HG03521 (cell line): ENCODE measurements around the gene GLCE.

ENCODE experiments used
- ATAC-seq: cut with Tn5 transposase; IDR thresholded peaks from one replicate; pipeline ENCODE4 v1.9.1; 2021; ENCODE audit warnings: mild to moderate bottlenecking, moderate library complexity; ENCODE audit not compliant: unreplicated experiment

Gene GLCE

GRCh38 chr15:69314736-69315135 is 154.3 kb downstream of the GLCE start:
- ATAC-seq = no peak

DNA sequence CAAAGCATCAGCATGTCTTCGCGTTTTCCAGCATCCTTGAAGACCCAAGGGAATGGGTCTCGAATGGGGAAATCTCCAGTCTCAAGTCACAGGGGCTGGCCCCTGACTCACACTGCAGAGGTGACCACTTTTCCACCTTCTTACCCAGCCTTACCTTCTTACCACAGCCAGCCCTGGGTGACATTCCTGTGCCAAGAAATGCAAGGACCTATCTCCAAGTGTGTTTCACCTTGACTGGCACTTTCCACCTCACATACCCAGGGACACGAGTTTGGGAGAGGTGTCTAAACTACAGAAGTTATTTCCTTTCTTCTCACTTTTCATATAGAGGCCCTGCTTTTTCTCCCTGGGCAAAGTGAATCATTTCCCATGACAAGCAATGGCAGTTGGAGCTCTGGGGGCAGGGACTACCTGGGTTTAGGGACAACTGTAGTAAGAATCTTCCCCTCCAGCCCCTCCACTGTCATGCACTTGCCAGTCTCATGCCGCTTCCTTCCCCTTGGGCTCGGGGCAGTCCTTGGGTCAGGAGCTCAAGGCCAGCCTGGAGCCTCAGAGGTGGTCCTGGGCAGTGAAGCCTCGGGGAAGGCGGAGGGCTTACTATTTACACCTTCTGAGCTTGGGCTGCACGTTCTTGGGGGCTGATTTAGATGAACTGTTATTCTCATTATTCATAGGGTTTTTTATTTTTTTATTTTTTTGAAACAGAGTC is 155.1 kb downstream of the GLCE start:
- no peak for ATAC-seq

DNA sequence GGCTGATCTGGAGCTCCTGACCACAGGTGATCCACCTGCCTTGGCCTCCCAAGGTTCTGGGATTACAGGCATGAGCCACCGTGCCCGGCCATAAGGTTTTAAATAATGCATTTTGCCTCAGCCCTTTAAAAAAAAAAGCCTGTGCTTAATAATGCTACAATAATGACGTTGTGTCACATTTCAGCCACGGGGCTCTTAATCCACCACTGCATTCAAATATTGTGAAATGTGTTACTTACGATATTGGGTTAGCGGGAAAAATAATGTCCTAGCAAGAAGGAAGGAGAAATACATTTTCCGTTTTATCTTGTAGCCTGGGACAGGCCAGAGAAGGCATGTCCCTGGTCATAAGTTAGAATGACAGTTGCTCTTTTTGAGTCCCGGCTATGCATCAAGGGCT is 155.9 kb downstream of the GLCE start:
- ATAC-seq = no peak

DNA sequence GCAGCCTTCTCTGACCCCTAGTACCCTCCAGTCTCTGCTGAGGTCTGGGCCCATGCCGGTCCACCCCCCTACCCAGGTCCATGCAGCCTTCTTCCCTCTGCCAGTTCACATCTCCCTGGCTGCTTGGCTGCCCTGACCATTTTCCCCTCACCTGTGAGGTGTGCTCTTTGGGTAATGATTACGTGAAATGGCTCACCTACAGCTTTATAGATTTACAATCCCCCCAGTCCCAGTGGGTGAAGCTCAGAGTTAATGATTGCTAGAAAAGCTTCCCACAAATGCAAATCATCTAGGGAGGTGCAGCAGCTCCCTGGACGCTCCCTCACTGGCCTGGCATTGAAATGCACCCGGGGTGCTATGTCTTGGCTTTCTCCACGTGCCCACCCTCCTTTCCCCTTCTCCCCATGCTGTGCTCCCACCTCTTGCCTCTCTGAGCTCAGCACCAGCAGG is 157.0 kb downstream of the GLCE start:
- no peak for ATAC-seq

GRCh38 chr15:69318033-69318432 is 157.6 kb downstream of the GLCE start:
- no peak for ATAC-seq

DNA sequence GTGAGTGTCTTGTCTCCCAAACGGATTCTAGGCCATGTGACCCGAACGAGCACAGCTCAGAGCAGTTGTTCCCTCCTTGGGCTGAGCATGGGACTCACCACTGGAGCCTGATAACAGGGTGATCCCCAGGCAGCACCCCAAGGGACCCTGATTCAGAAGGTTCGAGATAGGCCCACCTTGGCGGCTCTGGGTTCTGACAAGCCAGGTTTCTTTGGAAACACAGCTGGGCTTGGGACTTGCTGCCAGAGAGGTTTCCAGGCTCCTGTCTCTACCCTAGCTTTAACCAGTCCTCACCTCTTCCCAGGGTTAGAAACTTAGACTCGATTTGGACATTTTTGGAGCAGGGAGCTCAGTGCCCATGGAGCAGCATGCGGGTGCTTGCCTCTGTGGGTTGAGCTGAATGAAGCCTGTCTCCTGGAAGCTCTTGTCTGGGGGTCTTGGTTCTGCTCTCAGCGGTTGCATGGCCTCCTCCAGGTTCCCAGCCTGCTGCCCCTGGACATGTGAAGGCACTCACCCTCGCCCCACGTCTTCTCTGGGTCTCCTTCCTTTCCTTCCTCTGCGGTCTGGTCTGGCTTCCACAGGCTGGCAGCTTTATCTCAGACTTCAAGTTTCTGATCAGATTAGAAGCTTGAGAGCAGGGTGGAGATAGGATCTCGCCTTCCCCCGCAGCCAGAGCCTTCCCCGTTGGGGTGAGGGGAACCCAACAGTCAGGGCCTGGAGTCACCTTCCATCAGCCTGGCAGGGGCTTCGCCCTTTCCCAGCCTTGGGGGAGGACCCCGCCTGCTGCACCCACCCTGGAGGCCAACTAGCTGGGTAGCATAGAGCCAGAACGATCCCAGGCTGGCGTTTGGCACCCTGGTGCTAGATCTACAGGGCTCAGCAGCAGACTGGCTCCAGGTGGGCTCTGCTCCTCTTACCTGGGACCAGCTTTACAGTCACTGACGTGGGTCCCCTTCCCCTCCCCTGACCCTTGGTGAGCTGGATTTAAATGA is 159.2 kb downstream of the GLCE start:
- ATAC-seq = no peak

DNA sequence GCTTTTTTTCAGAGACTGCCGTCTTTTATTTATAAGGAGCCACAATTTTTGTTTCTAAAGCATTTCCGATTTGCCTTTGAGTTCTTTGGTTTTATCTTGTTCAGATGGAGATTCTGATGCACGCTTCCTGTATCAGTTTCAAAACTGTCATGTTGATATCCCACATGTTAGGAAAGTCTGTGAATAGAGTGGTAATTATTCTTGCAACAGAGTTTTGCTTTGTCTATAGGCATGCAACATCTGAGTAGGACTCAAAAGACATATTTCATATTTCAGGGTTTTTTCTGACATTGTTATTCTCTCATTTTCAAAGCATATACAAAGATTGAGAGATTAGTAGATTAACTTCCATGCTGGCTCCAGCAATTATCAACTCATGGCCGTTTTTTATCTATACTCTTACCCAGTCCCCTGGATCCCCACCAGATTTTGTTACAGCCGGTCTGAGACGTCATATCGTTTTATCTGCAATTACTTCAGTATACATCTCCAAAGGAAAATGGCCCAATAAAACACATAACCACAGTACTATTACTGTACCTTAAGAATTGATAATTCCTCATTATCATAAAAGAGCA is 160.6 kb downstream of the GLCE start:
- ATAC-seq = no peak
